Parathyroid adenoma (tissue), 2 donors: ENCODE measurements around the gene DNAJC5.
A peak's percentile ranks its signal among the peaks of the same experiment; 100 is the strongest.
"Not testable (repeated sequence)": the region's sequence is repeated elsewhere in the genome, so short reads cannot be mapped to it uniquely, and the experiment has no call there.

Experiments
- H2AFZ ChIP-seq: fragments of 300-600 bp; sonication (generic); one replicate; pipeline ENCODE4 v1.7.0; 2017; ENCODE audit warnings: antibody characterized with exemption, mild to moderate bottlenecking
- H3K27ac ChIP-seq: fragments of 300-600 bp; sonication (generic); one replicate; pipeline ENCODE4 v1.7.0; 2017
- H3K27me3 ChIP-seq: fragments of 300-600 bp; sonication (generic); one replicate; pipeline ENCODE4 v1.7.0; 2017; ENCODE audit warnings: low read length; ENCODE audit not compliant: control insufficient read depth, insufficient read depth
- H3K36me3 ChIP-seq: fragments of 300-600 bp; sonication (generic); one replicate; pipeline ENCODE4 v1.7.0; 2017; ENCODE audit warnings: low read length; ENCODE audit not compliant: control insufficient read depth, insufficient read depth
- H3K4me1 ChIP-seq: fragments of 300-600 bp; sonication (generic); one replicate; pipeline ENCODE4 v1.7.0; 2017; ENCODE audit warnings: control low read depth
- H3K4me2 ChIP-seq: fragments of 300-600 bp; sonication (generic); one replicate; pipeline ENCODE4 v1.7.0; 2017; ENCODE audit warnings: low read length
- H3K4me3 ChIP-seq: fragments of 300-600 bp; sonication (generic); one replicate; pipeline ENCODE4 v1.7.0; 2017; ENCODE audit warnings: low read depth, low read length
- H3K79me2 ChIP-seq: fragments of 300-600 bp; sonication (generic); one replicate; pipeline ENCODE4 v1.7.0; 2017; ENCODE audit warnings: control low read depth
- H3K9ac ChIP-seq: fragments of 300-600 bp; sonication (generic); one replicate; pipeline ENCODE4 v1.7.0; 2017; ENCODE audit warnings: mild to moderate bottlenecking
- H3K9me3 ChIP-seq: fragments of 300-600 bp; sonication (generic); one replicate; pipeline ENCODE4 v1.7.0; 2017; ENCODE audit warnings: low read length; ENCODE audit not compliant: control insufficient read depth
- CTCF ChIP-seq: fragments of 300-600 bp; sonication (generic); IDR thresholded peaks from one replicate; pipeline ENCODE4 v1.7.0; 2017; ENCODE audit warnings: antibody characterized with exemption, mild to moderate bottlenecking
- donor health status: primary hyperparathyroidism.

The DNAJC5 gene

GRCh38 chr20:63972312-63973159, 77.6 kb downstream of the DNAJC5 start:
- Histone ChIP-seq H2AFZ (no peak overlapping the region), H3K4me1 (peaks cover 6% of the 10 kb centered on the region), H3K27ac (no peak overlapping the region), H3K36me3 (no peaks in the 10 kb centered on the region), H3K9me3 (no peaks in the 10 kb centered on the region), H3K79me2 (no peaks in the 10 kb centered on the region), H3K4me3 (no peak overlapping the region), H3K4me2 (no peak overlapping the region), H3K27me3 (no peaks in the 10 kb centered on the region), H3K9ac (no peak overlapping the region)
- TF ChIP-seq CTCF, result no peak

- H3K36me3 ChIP-seq, result no peaks in the 10 kb centered on the region
- no peaks in the 10 kb centered on the region for H3K79me2 ChIP-seq
- H3K4me1 ChIP-seq, result peaks cover 6% of the 10 kb centered on the region
- no peak overlapping the region for H3K4me2 ChIP-seq
- no peaks in the 10 kb centered on the region for H3K27me3 ChIP-seq
- no peaks in the 10 kb centered on the region for H3K9me3 ChIP-seq
- no peak overlapping the region for H3K9ac ChIP-seq
- TF ChIP-seq CTCF, result no peak
- H3K27ac ChIP-seq, result no peak overlapping the region
- peak overlapping the region; percentile 58 for H3K4me3 ChIP-seq
- H2AFZ ChIP-seq, result no peak overlapping the region
Measured at GRCh38 chr20:63973160-63973479, 78.2 kb downstream of the DNAJC5 start.

GRCh38 chr20:63973636-63974401, 78.9 kb downstream of the DNAJC5 start:
- Histone ChIP-seq H3K9ac (no peak overlapping the region), H3K4me1 (peaks cover 2% of the 10 kb centered on the region), H3K9me3 (no peaks in the 10 kb centered on the region), H3K36me3 (no peaks in the 10 kb centered on the region), H2AFZ (peak overlapping the region; percentile 91), H3K27me3 (no peaks in the 10 kb centered on the region), H3K4me3 (peak overlapping the region; percentile 58), H3K27ac (peak overlapping the region; percentile 30), H3K4me2 (peak overlapping the region; percentile 83), H3K79me2 (no peaks in the 10 kb centered on the region)
- TF ChIP-seq CTCF, result peak; percentile 99

GRCh38 chr20:63974402-63975200, 79.7 kb downstream of the DNAJC5 start:
- Histone ChIP-seq H3K36me3 (no peaks in the 10 kb centered on the region), H3K4me1 (no peaks in the 10 kb centered on the region), H2AFZ (no peak overlapping the region), H3K27ac (no peak overlapping the region), H3K79me2 (no peaks in the 10 kb centered on the region), H3K27me3 (no peaks in the 10 kb centered on the region), H3K4me3 (no peak overlapping the region), H3K4me2 (no peak overlapping the region), H3K9me3 (no peaks in the 10 kb centered on the region), H3K9ac (no peak overlapping the region)
- TF ChIP-seq CTCF, result no peak

GRCh38 chr20:63976511-63976910, 81.6 kb downstream of the DNAJC5 start:
- not testable (repeated sequence) for H3K27ac ChIP-seq, H3K79me2 ChIP-seq, H3K4me2 ChIP-seq, H3K27me3 ChIP-seq, H3K4me3 ChIP-seq, H3K9ac ChIP-seq, H2AFZ ChIP-seq, H3K36me3 ChIP-seq, H3K9me3 ChIP-seq
- H3K4me1 ChIP-seq, result peaks cover 11% of the 10 kb centered on the region
